ENCODE results near the gene SOD2.
A peak's percentile ranks its signal among the peaks of the same experiment; 100 is the strongest.
"Not testable (repeated sequence)": the region's sequence is repeated elsewhere in the genome, so short reads cannot be mapped to it uniquely, and the experiment has no call there.

SOD2 gene

GRCh38 chr6:159716247-159717096 lies 23.4 kb upstream of the SOD2 start:
- DNase-seq (ENCODE audit: low read depth in 2 of 3, low spot score in 2 of 3), result no peak

DNA sequence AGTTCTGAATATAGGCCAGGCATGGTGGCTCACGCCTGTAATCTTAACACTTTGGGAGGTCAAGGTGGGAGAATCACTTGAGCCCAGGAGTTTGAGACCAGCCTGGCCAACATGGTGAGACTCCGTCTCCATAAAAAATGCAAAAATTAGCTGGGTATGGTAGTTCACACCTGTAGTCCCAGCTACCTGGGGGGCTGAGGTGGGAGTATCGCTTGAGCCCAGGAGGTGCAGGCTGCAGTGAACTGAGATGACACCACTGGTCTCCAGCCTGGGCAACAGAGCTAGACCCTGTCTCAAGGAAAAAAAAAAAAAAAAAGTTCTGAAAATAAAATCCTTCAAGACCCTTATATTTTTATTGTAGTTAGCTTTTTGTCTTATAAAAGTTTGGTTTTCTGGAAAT lies 22.6 kb upstream of the SOD2 start:
- DNase-seq (ENCODE audit: low read depth in 2 of 3, low spot score in 2 of 3), result no peak

DNA sequence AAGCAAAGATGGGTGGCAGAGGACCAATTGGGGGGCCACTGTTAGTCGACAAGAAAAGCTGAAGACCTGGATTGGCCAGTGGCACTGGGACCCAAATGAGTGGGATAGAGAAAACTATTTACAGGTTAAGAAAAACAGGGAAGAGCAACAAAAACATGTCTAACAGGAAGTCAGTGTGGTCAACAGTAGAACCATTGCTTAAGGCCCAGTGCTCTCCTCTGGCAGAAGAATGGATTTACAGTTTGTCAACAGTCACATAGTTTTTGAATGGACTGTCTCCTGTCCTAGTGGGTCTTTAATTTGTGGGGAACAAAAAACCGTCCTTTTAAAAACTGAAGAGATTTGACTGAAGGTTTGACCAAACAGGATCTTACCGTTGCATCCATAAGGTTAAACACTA lies 22.1 kb upstream of the SOD2 start:
- no peak for DNase-seq (ENCODE audit: low read depth in 2 of 3, low spot score in 2 of 3)

- DNase-seq (ENCODE audit: low read depth in 2 of 3, low spot score in 2 of 3), result no peak
Observed at GRCh38 chr6:159714404-159714803, 21.4 kb upstream of the SOD2 start.

GRCh38 chr6:159713984-159714383 lies 20.9 kb upstream of the SOD2 start:
- DNase-seq (ENCODE audit: low read depth in 2 of 3, low spot score in 2 of 3), result no peak

GRCh38 chr6:159712389-159712788 lies 19.3 kb upstream of the SOD2 start:
- not testable (repeated sequence) for DNase-seq (ENCODE audit: low read depth in 2 of 3, low spot score in 2 of 3)

DNA sequence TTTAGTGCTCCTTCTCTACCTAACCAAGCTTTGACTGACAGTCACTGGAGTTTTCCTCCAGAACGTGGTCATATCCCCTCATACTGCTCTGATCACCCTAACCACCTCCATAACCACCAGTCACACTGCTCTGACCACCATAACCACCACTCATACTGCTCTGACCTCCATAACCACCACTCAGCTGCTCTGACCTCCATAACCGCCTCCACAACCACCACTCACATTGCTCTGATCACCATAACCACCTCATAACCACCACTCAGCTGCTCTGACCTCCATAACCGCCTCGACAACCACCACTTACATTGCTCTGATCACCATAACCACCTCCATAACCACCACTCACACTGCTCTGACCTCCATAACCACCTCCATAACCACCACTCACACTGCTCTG lies 17.6 kb upstream of the SOD2 start:
- DNase-seq (ENCODE audit: low read depth in 2 of 3, low spot score in 2 of 3), result not testable (repeated sequence)

DNA sequence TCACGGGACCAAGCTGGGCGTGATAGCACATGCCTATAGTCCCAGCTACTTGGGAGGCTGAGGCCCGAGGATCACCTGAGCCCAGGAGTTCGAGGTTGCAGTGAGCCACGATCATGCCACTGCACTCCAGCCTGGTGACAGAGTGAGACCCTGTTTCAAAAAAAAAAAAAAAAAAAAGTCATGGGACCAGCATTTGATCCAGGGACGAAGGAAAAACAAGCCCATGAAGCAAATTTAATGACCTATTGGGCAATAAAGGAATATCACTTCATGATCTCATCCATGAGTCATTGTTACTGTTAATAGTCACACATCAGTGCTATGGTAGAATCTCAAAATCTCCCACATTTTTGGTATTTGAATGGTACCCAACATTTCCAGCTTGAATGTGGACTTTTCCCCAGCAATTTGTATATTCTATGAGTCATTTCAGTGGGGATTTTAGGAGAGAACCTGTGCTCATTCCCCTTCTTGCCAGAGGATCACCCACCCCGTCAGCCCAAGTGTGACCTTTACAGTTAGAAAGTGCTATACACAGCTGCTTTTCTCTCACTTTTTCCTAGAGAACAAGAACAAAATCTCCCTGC lies 8.5 kb upstream of the SOD2 start:
- DNase-seq (ENCODE audit: low read depth in 2 of 3, low spot score in 2 of 3), result no peak

DNA sequence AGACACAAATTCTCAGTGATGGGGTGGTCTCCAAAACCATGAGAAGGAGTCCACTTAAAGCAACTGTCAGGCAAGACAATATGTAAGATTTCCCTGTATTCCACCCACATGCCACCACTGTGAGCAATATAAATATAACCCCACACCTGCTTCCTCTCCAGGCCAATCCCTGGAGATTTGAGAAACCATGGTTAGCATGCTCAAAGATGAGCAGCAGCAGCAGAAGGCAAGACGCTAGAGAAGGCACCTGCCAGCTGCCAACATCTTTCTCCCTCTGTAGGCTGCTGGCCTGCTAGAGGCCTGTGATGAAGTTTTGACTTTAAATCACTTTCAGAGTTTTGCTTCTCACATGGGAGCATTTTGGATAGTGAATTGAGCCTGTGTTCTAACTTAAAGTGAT lies 7.9 kb upstream of the SOD2 start:
- DNase-seq (ENCODE audit: low read depth in 2 of 3, low spot score in 2 of 3), result no peak

- DNase-seq (ENCODE audit: low read depth in 2 of 3, low spot score in 2 of 3), result no peak
Observed at GRCh38 chr6:159695984-159696383, 2.9 kb upstream of the SOD2 start.

DNA sequence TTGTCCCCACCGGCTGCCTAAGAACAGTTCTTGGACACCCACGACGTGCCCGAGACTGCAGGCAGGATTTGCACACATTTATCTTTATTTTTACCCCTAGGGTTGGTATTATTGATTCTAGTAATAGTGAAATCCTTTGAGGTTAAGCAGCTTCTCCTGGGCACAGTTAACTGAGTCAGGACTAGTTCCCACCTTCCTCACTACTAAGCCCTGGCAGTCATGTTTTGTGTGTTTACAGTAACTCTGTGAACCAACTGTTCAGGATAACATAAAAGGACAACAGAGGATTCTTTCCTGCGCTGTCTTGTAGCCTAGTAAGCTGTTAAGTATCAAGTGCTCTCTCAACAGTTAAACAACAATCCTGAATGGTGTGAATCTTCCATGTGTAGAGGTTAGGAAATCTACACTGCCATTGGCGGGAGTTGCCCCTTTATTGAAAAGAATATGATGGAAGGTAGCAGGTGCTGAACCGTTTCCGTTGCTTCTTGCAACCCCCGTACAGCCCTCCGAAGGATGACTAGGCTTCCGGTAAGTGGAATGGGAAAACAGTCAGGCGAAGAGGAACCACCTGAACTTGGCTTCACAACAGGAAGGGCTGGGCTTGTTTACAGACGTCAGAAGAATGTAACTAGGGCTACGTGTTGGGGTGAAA lies 979 bp upstream of the SOD2 start:
- no peak for DNase-seq (ENCODE audit: low read depth in 2 of 3, low spot score in 2 of 3)

GRCh38 chr6:159692303-159693127 lies 526 bp downstream of the SOD2 start:
- peak; percentile 31 to 44 (median 33) for DNase-seq (ENCODE audit: low read depth in 2 of 3, low spot score in 2 of 3)

- no peak for DNase-seq (ENCODE audit: low read depth in 2 of 3, low spot score in 2 of 3)
Observed at GRCh38 chr6:159691963-159692287, 1.1 kb downstream of the SOD2 start.

DNA sequence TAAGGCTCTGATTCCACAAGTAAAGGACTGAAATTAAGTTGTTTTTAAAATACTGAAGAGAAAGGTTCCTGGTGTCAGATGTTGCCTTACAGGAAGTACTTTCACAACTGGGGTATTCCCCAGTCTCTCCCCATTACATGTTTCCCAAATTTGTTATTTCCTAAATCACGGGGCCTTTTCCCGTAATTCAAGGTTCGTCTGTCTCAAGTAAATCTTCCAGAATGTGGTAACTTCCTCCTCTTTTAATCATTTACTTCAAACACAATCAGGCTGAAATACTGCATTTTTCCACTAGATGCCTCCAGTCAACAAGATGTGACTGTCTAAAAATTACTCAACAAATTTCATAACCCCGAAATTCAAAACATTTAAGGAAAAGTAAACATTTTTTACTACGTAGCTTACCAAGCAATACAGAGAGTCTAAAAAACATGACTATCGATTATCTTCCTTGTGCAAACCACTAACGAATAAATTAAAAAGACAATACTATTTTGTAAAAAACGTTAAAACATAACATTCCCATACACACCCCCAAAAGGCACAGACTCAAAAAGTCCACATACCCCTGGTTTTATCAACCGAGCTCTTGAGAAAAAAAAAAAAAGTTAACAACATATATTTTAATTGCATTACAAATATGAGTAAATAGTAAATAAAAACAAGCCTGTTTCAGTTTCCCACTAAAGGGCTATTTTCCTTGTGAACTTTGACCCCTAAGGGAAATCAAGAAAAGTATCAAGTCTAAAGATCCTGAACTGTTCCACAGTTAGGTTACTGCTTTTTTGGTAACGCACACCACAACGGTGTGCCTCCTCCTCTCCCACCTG lies 1.7 kb downstream of the SOD2 start:
- no peak for DNase-seq (ENCODE audit: low read depth in 2 of 3, low spot score in 2 of 3)

- DNase-seq (ENCODE audit: low read depth in 2 of 3, low spot score in 2 of 3), result not testable (repeated sequence)
Observed at GRCh38 chr6:159690135-159690534, 2.9 kb downstream of the SOD2 start.

- no peak for DNase-seq (ENCODE audit: low read depth in 2 of 3, low spot score in 2 of 3)
Observed at GRCh38 chr6:159689001-159689400, 4.0 kb downstream of the SOD2 start.

DNA sequence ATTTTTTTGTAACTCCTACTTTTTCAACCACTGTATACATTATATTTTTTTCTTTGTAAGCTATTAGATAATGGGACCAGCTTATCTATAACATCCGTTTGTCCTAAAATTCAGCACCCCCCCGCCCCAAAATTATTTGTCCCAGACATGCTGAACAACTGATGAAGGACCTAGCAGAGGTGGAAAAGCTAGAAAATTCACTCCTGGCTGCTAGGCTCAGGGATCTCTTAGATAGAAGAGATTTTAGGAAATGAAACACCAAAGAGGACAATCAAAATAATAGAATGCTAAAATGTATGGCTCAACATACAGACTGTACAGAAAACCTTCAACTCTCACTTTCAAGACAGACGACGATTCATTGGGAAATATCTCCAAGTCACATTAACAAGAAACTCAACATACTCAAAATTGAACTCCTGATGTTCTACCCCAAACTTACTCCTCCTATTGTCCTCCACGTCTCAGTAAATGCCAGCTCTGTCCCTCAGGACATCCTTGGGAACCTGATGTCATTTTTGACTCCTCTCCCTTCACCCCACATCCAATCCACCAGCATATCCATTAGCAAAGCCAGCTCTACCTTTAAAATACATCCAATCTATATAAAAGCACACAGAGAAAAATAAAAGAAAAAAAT lies 4.7 kb downstream of the SOD2 start:
- DNase-seq (ENCODE audit: low read depth in 2 of 3, low spot score in 2 of 3), result no peak

DNA sequence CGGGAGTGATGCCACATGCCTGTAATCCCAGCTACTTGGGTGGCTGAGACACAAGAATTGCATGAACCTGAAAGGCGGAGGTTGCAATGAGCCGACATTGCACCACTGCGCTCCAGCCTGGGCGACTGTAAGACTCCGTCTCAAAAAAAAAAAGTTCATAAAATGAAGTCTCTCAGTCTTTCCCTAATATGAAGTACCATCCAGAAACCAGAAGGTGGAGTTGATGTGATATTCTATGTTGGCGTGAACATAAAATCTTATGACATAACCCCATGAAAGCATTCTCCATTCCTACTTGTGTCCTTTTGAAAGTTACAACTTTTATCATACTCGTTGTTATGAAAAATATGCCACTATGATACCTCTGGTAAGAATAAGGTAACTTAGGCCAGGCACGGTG lies 5.7 kb downstream of the SOD2 start:
- DNase-seq (ENCODE audit: low read depth in 2 of 3, low spot score in 2 of 3), result no peak

- DNase-seq (ENCODE audit: low read depth in 2 of 3, low spot score in 2 of 3), result no peak
Observed at GRCh38 chr6:159686703-159687102, 6.3 kb downstream of the SOD2 start.

DNA sequence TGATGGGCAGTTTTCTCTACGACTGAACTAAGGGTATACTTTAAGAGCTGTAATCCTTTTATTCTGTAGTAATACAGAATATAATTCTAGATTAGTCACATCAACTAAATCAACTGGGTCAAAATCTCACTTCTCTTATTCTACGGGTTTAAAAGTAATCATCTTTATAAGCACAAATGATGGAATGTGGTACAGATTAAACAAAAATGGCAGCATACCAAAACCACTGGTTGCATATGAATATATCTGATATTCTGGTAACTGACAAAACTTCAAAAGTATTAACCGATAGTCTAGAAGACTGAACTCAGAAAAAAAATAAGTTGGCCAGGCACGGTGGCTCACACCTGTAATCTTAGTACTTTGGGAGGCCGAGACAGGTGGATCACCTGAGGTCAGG lies 7.0 kb downstream of the SOD2 start:
- no peak for DNase-seq (ENCODE audit: low read depth in 2 of 3, low spot score in 2 of 3)
